Measurements from ENCODE around the gene CARD19.
"Not testable (repeated sequence)": the region's sequence is repeated elsewhere in the genome, so short reads cannot be mapped to it uniquely, and the experiment has no call there.

The CARD19 gene

DNA sequence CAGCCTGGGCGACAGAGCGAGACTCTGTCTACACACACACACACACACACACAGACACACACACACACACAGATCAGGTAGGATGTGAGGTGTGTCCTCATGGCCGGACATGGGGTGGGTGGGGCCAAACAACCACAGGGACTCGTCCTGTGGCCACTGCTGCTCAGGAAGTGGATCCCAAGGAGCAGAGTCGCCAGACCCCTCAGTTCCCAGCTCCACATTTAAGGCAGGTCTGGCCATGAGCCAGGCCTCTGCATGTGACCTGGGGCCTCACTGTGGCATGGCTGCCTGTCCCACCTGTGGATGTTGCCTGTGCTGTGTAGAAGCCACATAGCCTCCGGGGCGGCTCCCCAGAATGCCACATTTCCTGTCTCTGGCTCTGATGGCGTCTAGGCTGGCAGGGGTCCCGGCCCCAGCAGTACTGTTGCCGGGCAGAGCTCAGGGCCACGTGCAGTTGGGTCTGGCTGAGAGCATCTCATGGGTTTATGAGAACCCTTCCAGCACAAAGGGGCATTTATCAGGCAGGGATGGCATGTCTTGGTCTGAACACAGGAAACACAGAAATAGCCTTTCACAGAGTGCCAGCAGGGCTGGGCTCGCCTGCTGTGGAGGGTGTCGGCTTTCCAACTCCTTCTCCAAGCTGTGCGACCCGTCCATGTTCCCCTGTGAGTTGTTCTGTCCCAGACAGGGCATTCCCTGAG is 48.0 kb downstream of the CARD19 start:
- no peak for DNase-seq (ENCODE audit: low read depth)
- no peak overlapping the region for H3K4me3 ChIP-seq (replicated peaks; ENCODE audit: low read depth, low read length)
- TF ChIP-seq, protein P1, sequence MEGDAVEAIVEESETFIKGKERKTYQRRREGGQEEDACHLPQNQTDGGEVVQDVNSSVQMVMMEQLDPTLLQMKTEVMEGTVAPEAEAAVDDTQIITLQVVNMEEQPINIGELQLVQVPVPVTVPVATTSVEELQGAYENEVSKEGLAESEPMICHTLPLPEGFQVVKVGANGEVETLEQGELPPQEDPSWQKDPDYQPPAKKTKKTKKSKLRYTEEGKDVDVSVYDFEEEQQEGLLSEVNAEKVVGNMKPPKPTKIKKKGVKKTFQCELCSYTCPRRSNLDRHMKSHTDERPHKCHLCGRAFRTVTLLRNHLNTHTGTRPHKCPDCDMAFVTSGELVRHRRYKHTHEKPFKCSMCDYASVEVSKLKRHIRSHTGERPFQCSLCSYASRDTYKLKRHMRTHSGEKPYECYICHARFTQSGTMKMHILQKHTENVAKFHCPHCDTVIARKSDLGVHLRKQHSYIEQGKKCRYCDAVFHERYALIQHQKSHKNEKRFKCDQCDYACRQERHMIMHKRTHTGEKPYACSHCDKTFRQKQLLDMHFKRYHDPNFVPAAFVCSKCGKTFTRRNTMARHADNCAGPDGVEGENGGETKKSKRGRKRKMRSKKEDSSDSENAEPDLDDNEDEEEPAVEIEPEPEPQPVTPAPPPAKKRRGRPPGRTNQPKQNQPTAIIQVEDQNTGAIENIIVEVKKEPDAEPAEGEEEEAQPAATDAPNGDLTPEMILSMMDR (IDR thresholded peaks at IDR 0.05; ENCODE audit: low read length, missing control alignments): no peak

DNA sequence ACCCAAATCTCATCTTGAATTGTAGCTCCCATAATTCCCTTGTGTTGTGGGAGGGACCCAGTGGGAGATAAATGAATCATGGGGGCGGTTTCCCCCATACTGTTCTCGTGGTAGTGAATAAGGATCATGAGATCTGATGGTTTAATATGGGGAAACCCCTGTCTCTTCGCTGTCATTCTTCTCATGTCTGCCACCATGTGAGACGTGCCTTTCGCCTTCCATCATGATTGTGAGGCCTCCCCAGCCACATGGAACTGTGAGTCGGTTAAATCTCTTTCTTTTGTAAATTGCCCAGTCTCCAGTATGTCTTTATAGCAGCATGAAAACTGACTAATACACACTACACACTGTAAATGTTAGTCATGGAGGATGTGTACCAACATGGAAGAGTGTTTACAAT is 50.7 kb downstream of the CARD19 start:
- not testable (repeated sequence) for H3K4me3 ChIP-seq (replicated peaks; ENCODE audit: low read depth, low read length); DNase-seq (ENCODE audit: low read depth)

DNA sequence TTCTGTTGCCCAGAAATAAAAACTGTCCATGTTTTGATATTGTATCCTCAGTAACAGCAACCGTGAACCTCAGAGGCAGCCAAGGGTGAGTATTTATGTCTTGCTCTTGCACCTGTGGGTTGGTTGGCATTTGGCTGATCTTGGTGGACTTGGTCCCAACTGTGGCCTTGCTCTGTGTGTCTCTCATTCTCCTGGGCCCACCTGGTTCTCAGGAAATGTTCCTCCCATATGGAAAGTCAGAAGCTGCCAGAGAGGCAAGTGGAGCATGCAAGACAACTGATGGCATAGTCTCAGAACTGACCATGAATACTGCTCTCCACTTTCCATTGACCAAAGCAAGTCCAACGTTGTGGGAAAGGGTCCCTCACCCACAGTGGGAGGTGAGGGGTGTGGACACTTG is 51.6 kb downstream of the CARD19 start:
- TF ChIP-seq, protein P1 (IDR thresholded peaks at IDR 0.05; ENCODE audit: low read length, missing control alignments): no peak
- DNase-seq (ENCODE audit: low read depth): no peak
- H3K4me3 ChIP-seq (replicated peaks; ENCODE audit: low read depth, low read length): no peak overlapping the region

DNA sequence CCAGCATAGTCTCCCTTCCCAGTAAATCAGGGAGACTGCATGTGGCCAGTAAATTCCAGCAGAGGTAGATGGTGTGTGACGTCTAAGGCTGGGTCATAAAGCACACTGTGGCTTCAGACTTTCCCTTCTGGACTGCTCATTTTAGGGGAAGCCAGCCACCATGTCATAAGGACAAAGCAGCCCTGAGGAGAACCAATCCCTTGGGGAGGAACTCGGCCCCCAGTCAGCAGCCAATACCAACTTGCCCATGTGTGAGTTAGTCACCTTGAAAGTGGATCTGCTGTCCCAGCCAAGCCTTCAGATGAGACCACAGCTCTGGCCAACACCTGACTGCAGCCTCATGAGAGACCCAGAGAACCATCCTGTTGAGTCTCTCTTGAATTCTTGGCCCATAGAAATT is 52.7 kb downstream of the CARD19 start:
- TF ChIP-seq, protein P1 (IDR thresholded peaks at IDR 0.05; ENCODE audit: low read length, missing control alignments): no peak
- DNase-seq (ENCODE audit: low read depth): no peak

DNA sequence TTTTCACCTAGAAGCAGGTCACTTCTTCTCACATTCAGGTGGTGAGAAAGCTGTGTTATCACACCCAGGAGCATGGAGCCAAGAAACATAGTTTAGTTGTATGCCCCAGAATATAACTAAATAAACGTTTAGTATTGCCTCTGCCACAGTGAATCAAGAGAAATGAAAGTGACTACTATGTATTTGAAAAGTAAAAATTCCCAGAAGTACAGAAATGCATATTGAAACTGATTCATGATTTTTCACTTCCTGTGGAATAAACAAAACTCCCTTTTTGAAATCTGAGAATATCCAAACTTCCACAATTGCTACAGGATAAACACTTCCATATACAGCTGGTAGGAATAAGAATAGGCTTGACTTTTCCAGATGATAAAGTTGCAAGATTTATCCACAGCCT is 53.3 kb downstream of the CARD19 start:
- DNase-seq (ENCODE audit: low read depth): no peak
- TF ChIP-seq, protein P1 (IDR thresholded peaks at IDR 0.05; ENCODE audit: low read length, missing control alignments): no peak
- no peak overlapping the region for H3K4me3 ChIP-seq (replicated peaks; ENCODE audit: low read depth, low read length)

More for the DNA sequence above, 52.7 kb downstream of the CARD19 start:
- no peak overlapping the region for H3K4me3 ChIP-seq (replicated peaks; ENCODE audit: low read depth, low read length)

DNA sequence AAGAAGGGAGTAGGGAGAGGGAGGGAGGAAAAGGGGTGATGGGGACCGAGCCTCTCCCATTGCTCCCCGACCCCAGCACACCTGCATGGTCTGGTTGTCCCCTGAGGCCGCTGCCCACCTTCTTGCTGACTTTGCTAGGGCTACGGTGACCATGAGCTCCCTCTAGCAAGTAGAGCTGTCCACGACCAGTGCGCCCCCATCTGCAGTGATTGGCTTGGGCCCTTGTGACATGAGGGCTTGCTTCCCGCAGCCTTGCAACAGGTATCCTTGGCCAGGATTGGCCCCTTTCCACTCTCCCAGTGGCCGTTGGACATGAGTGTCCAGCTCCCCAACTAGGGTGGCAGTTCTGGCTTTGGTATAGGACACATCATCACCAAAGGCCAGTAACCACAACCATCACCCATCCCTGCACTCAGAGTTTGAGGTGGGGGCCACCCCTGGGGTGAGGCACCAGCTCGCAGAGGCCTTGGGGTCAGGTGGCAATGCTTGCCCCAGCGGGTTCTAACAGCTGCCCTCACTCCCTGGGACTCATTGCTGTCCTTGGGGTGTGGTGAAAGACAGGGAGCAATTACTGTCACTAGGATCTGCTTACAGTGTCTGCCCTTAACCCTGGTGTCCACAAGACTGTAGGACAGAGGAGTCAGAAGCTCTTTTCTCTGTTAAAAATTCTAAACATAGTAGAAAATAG is 55.2 kb downstream of the CARD19 start:
- TF ChIP-seq, protein P1 (IDR thresholded peaks at IDR 0.05; ENCODE audit: low read length, missing control alignments): no peak
- no peak for DNase-seq (ENCODE audit: low read depth)

GRCh38 chr9:93154293-93154903 is 58.4 kb downstream of the CARD19 start:
- H3K4me3 ChIP-seq (replicated peaks; ENCODE audit: low read depth, low read length): no peak overlapping the region
- TF ChIP-seq, protein P1 (IDR thresholded peaks at IDR 0.05; ENCODE audit: low read length, missing control alignments): peak; percentile 63
- DNase-seq (ENCODE audit: low read depth): no peak

More for the DNA sequence above, 55.2 kb downstream of the CARD19 start:
- no peak overlapping the region for H3K4me3 ChIP-seq (replicated peaks; ENCODE audit: low read depth, low read length)

All from fibroblast of pulmonary artery (primary cell).